ENCODE results near the gene ACTL7B.
"Not testable (repeated sequence)": the region's sequence is repeated elsewhere in the genome, so short reads cannot be mapped to it uniquely, and the experiment has no call there.

The ACTL7B gene

DNA sequence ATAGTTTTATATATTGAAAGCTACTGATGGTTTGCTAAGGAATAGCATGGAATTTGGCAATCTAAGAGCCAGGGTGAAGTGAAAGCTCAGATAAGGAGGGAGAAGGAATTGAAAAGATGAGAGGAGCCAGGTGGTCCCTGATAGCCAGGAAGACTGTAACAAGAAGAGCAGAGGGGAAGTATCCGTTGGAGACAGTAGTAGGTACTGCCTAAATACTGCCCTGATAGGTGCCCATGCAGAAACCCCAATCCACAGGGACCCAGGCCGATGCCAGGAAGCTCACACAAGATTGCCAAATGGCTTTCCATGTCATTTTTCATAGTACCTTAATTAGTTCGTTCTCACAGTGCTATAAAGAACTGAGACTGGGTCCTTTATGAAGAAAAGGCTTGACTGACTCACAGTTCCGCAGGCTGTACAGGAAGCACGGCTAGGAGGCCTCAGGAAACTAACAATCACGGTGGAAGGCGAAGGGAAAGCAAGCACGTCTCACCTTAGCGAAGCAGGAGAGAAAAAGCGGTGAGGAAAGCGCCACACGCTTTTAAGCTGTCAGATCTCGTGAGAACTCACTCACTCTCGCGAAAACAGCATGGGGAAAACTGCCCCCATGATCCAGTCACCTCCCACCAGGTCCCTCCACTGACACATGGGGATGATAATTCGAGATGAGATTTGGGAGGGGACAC is 13.0 kb downstream of the ACTL7B start:
- no peaks in the 10 kb centered on the region for H3K9me3 Mint-ChIP-seq
- no peaks in the 10 kb centered on the region for H3K27me3 Mint-ChIP-seq
- H3K4me1 Mint-ChIP-seq (ENCODE audit: low read depth): peaks cover 13% of the 10 kb centered on the region
- peak overlapping the region; percentile 62 for H3K27ac Mint-ChIP-seq
- no peaks in the 10 kb centered on the region for H3K36me3 Mint-ChIP-seq (ENCODE audit: low read depth)
- H3K4me3 Mint-ChIP-seq: peak overlapping the region; percentile 45
- DNase-seq: no peak

- not testable (repeated sequence) for DNase-seq; H3K4me3 Mint-ChIP-seq; H3K9me3 Mint-ChIP-seq; H3K36me3 Mint-ChIP-seq (ENCODE audit: low read depth); H3K27ac Mint-ChIP-seq; H3K27me3 Mint-ChIP-seq
- peaks cover 21% of the 10 kb centered on the region for H3K4me1 Mint-ChIP-seq (ENCODE audit: low read depth)
Measured at GRCh38 chr9:108839561-108839960, 16.2 kb downstream of the ACTL7B start.

- Mint-ChIP-seq H3K9me3 (no peaks in the 10 kb centered on the region), H3K4me3 (no peak overlapping the region), H3K27me3 (no peaks in the 10 kb centered on the region), H3K4me1 (ENCODE audit: low read depth) (peaks cover 18% of the 10 kb centered on the region), H3K27ac (no peak overlapping the region), H3K36me3 (ENCODE audit: low read depth) (no peaks in the 10 kb centered on the region)
- DNase-seq: no peak
Measured at GRCh38 chr9:108838017-108838416, 17.8 kb downstream of the ACTL7B start.

DNA sequence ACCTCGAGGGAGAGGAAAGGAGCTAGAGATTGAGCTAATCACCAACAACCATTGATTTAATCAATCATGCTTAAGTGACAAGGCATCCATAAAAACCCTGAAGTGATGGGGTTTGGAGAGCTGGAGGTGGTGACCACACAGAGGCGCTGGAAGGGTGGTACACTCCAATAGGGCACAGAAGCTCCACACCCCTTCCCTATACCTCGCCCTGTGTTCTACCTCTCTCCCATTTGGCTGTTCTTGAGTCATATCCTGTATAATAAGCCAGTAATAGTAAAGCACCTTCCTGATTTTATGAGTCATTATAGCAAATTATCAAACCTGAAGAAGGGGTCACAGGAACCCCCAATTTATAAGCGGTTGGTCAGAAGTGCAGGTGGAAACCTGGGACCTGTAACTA is 18.3 kb downstream of the ACTL7B start:
- peaks cover 13% of the 10 kb centered on the region for H3K4me1 Mint-ChIP-seq (ENCODE audit: low read depth)
- no peak for DNase-seq
- no peak overlapping the region for H3K4me3 Mint-ChIP-seq
- no peaks in the 10 kb centered on the region for H3K9me3 Mint-ChIP-seq
- no peaks in the 10 kb centered on the region for H3K36me3 Mint-ChIP-seq (ENCODE audit: low read depth)
- no peaks in the 10 kb centered on the region for H3K27me3 Mint-ChIP-seq
- H3K27ac Mint-ChIP-seq: no peak overlapping the region

GRCh38 chr9:108836781-108837180 is 19.0 kb downstream of the ACTL7B start:
- Mint-ChIP-seq H3K4me1 (ENCODE audit: low read depth) (peaks cover 8% of the 10 kb centered on the region), H3K36me3 (ENCODE audit: low read depth) (no peaks in the 10 kb centered on the region), H3K27ac (no peak overlapping the region), H3K9me3 (no peaks in the 10 kb centered on the region), H3K4me3 (no peak overlapping the region), H3K27me3 (no peaks in the 10 kb centered on the region)
- no peak for DNase-seq

DNA sequence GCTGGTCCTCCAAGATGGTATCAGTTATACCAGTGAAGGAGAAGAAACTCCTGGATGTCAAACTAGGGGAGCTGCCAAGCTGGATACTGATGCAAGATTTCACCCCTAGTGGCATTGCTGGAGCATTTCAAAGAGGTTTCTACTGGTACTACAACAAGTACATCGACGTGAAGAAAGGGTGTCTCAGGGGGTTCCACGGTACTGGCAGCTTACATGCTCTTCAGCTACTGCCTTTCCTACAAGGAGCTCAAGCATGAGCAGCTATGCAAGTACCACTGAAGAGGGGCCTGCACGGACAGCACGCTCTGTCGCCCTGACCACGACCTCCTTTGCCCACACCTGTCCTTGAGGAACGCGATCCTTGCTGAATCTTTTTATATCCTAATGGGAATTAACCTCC is 19.5 kb downstream of the ACTL7B start:
- Mint-ChIP-seq H3K27me3 (no peaks in the 10 kb centered on the region), H3K4me3 (no peak overlapping the region), H3K9me3 (no peaks in the 10 kb centered on the region), H3K27ac (no peak overlapping the region), H3K36me3 (ENCODE audit: low read depth) (no peaks in the 10 kb centered on the region), H3K4me1 (ENCODE audit: low read depth) (peaks cover 8% of the 10 kb centered on the region)
- no peak for DNase-seq

- peaks cover 8% of the 10 kb centered on the region for H3K4me1 Mint-ChIP-seq (ENCODE audit: low read depth)
- no peak for DNase-seq
- H3K27me3 Mint-ChIP-seq: no peaks in the 10 kb centered on the region
- no peaks in the 10 kb centered on the region for H3K36me3 Mint-ChIP-seq (ENCODE audit: low read depth)
- H3K4me3 Mint-ChIP-seq: no peak overlapping the region
- H3K9me3 Mint-ChIP-seq: no peaks in the 10 kb centered on the region
- no peak overlapping the region for H3K27ac Mint-ChIP-seq
Measured at GRCh38 chr9:108835831-108836230, 20.0 kb downstream of the ACTL7B start.

DNA sequence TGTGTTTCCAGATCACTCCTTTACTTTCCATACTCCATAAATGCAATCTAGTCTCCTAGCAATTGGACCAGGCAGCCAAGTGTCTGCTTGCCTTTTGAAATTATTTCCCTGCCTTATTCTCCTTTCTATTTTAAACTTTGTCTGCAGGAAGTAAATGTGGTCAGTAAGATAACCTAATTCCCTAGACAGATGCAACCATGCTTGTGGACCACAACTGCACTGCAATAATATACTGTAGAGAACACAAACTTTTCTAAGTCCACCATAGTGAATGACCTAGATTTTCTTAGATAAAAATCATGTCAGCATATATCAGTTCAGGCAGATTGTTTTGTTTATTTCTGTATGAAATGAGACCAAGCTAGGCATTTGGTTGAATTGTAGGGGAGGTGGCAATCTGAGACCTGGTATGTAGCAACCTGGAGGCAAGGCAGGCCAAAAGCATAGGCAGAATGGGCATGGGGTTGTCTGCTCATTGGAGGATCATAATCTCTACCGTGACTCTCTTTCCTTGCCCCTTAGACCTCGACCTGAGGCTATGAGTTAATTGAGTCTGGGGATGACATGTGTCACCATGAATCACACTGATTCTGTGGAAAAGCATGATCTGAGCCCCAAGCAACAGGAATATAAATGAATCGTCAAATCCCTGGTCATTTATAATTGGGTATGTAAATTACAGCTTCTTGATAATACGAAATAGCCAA is 20.7 kb downstream of the ACTL7B start:
- no peak for DNase-seq
- Mint-ChIP-seq H3K27me3 (no peaks in the 10 kb centered on the region), H3K4me1 (ENCODE audit: low read depth) (peaks cover 13% of the 10 kb centered on the region), H3K4me3 (no peak overlapping the region), H3K9me3 (no peaks in the 10 kb centered on the region), H3K36me3 (ENCODE audit: low read depth) (no peaks in the 10 kb centered on the region), H3K27ac (no peak overlapping the region)

GRCh38 chr9:108832179-108832500 is 23.6 kb downstream of the ACTL7B start:
- H3K4me1 Mint-ChIP-seq (ENCODE audit: low read depth): peaks cover 14% of the 10 kb centered on the region
- no peak overlapping the region for H3K27ac Mint-ChIP-seq
- H3K4me3 Mint-ChIP-seq: no peak overlapping the region
- H3K36me3 Mint-ChIP-seq (ENCODE audit: low read depth): no peaks in the 10 kb centered on the region
- H3K27me3 Mint-ChIP-seq: peaks cover 2% of the 10 kb centered on the region
- no peak for DNase-seq
- H3K9me3 Mint-ChIP-seq: no peaks in the 10 kb centered on the region

GRCh38 chr9:108831496-108832178 is 24.1 kb downstream of the ACTL7B start:
- Mint-ChIP-seq H3K9me3 (no peaks in the 10 kb centered on the region), H3K27me3 (peaks cover 2% of the 10 kb centered on the region), H3K4me1 (ENCODE audit: low read depth) (peaks cover 14% of the 10 kb centered on the region), H3K4me3 (no peak overlapping the region), H3K27ac (no peak overlapping the region), H3K36me3 (ENCODE audit: low read depth) (no peaks in the 10 kb centered on the region)
- DNase-seq: no peak

DNA sequence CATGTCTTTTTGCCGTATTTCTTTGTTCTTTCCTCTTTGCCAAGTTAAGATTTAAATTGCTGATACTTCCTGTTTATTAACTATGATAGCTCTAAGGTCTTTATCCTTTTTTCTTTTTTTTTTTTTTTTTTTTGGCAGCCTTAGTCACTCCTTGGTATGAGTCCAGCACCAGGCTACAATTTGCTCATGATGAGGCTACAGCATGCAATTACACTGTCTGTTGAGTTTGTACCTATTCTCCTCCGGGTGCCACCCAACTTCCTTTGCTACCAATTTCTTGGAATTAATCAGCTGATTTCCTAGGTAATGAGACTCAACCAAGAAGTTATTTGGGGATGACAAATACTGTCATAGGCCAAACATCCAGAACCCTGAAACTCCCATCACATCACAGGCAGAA is 25.5 kb downstream of the ACTL7B start:
- H3K4me1 Mint-ChIP-seq (ENCODE audit: low read depth): peaks cover 12% of the 10 kb centered on the region
- no peak for DNase-seq
- no peak overlapping the region for H3K4me3 Mint-ChIP-seq
- no peaks in the 10 kb centered on the region for H3K36me3 Mint-ChIP-seq (ENCODE audit: low read depth)
- no peak overlapping the region for H3K27ac Mint-ChIP-seq
- H3K27me3 Mint-ChIP-seq: peaks cover 9% of the 10 kb centered on the region
- H3K9me3 Mint-ChIP-seq: no peaks in the 10 kb centered on the region

- no peaks in the 10 kb centered on the region for H3K4me1 Mint-ChIP-seq (ENCODE audit: low read depth)
- H3K27me3 Mint-ChIP-seq: peaks cover 7% of the 10 kb centered on the region
- H3K36me3 Mint-ChIP-seq (ENCODE audit: low read depth): no peaks in the 10 kb centered on the region
- H3K9me3 Mint-ChIP-seq: peaks cover 19% of the 10 kb centered on the region
- no peak for DNase-seq
- H3K27ac Mint-ChIP-seq: no peak overlapping the region
- no peak overlapping the region for H3K4me3 Mint-ChIP-seq
Measured at GRCh38 chr9:108823829-108824228, 32.0 kb downstream of the ACTL7B start.

- Mint-ChIP-seq H3K4me3 (no peak overlapping the region), H3K27ac (no peak overlapping the region), H3K27me3 (peaks cover 22% of the 10 kb centered on the region), H3K36me3 (ENCODE audit: low read depth) (no peaks in the 10 kb centered on the region), H3K4me1 (ENCODE audit: low read depth) (peaks cover 1% of the 10 kb centered on the region), H3K9me3 (no peaks in the 10 kb centered on the region)
- no peak for DNase-seq
Measured at GRCh38 chr9:108816037-108816436, 39.7 kb downstream of the ACTL7B start.

DNA sequence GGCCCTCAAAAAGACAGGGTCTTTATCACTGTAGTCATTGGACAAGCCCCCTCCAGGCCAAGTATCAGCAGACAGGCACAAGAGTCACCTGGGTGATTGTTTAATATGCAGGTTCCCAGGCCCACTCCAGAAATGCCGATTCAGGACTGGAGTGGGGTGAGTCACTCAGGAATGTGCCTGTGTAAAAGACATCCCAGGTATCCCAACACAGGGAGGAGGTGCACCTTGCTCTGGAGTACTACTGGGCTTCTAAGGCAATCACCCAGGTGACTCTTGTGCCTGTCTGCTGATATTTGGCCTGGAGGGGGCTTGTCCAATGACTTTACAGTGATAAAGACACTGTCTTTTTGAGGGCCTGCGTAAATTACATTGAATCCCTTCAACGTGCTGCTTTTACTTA is 40.6 kb downstream of the ACTL7B start:
- H3K4me1 Mint-ChIP-seq (ENCODE audit: low read depth): peaks cover 1% of the 10 kb centered on the region
- peaks cover 22% of the 10 kb centered on the region for H3K27me3 Mint-ChIP-seq
- no peaks in the 10 kb centered on the region for H3K9me3 Mint-ChIP-seq
- no peak for DNase-seq
- H3K36me3 Mint-ChIP-seq (ENCODE audit: low read depth): no peaks in the 10 kb centered on the region
- H3K27ac Mint-ChIP-seq: no peak overlapping the region
- no peak overlapping the region for H3K4me3 Mint-ChIP-seq

DNA sequence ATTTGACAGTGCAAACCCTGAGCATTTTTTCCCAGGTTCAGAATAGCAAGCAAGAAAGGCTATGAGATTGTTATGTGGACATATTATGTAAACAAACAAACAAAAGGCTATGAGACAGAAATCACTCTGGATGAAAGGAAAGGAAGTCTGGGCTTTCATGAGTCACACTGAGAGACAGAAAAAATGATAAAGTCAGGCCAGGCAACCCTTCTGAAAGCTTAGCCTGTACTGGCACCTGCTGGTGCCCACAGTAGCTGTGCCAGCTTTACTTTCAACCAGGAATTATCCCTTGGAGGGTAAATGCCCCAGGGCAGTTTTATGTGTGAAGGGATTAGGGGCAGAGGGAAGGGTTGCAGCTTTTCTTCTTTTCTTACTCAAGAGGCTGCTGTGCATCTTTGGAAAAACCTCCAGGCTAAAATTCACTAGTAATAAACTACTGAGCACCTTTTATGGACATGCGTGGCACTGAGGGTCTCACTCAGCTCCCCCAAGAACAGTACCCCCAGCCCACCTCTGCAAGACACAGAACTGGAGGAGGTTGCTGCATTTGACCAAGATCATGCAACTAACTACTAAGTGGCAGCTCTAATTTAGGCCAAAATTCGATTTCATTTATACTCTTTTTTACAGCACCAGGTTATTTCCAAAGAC is 41.7 kb downstream of the ACTL7B start:
- Mint-ChIP-seq H3K27me3 (peaks cover 22% of the 10 kb centered on the region), H3K9me3 (no peaks in the 10 kb centered on the region), H3K27ac (no peak overlapping the region), H3K4me3 (no peak overlapping the region), H3K36me3 (ENCODE audit: low read depth) (no peaks in the 10 kb centered on the region), H3K4me1 (ENCODE audit: low read depth) (peaks cover 1% of the 10 kb centered on the region)
- DNase-seq: no peak
